Occipital lobe (tissue), 2 donors: ENCODE results near the gene PTPRN2. TPM values are rescaled to one million over a fixed set of nuclear protein-coding genes. Genes with fewer than 3 reads are reported as not detected.
A peak's percentile ranks its signal among the peaks of the same experiment; 100 is the strongest.
"Not testable (repeated sequence)": the region's sequence is repeated elsewhere in the genome, so short reads cannot be mapped to it uniquely, and the experiment has no call there.

Experiments used
- DNase-seq: peaks from one replicate; lab custom pipeline; 2025; lab: John Stamatoyannopoulos, UW
- total RNA-seq: library from RNA; depleted of rRNA; stranded (reverse); fragments of >200 nt; gene quantifications from one replicate; pipeline ENCODE4 v1.2.3, GENCODE V29; 2014

PTPRN2 gene
- total RNA-seq, 1 donor from 2014 or later: 62.2 TPM

DNA sequence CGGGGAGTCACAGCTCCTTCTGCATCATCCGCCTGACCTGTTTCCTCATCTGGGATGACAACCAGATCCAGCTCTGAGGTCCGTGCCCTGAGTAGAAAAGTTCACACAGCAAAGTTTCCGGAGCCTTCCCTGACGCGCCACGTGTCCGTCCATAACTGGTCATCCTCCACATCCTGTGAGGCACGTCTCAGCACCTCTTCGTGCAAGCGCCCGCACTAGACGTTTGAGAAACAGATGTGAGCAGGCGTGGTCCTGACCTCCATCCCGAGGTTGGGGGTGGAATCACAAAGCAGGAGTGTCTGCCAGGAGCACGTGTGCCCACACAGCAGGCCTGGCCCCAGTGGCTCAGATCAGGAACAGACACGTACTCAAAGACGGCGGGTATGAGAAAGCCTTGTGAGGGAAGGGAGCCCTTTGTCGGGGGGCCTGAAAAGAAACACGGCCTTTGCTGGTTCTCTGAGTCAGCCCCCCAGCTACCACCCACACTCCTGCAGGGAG is 730.0 kb downstream of the PTPRN2 start:
- DNase-seq: no peak

DNA sequence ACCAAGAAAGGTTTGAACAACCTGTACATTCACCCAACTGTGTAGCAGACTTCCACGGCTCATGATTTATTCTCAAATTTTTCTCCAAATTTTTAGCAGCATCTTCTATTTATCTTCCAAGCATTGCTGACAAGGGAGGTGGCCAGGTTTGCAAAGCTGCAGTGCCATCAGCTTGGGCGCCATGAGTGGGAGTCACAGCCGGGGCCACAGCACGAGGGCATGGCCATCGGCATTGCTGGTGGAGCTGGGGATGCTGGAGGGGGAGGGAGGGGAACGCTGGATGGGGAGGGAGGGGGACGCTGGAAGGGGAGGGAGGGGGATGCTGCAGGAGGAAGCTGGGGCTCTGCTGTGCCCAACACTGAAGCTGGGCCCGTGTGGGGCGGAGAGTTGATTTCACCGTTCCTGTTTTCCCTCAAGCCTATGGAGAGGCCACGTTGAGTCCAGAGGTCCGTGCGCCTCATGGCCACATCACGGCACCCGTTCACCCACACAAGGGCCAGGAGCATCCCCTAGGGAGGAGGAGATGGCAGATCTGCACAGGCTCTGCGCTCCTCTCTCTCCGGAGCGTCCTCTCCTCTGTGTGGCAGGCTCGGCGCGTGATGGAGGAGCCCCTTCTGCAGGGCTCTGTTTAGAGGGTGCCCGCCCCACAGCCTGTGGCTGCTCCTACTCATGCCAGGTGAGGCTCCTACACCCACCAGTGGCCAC is 730.6 kb downstream of the PTPRN2 start:
- no peak for DNase-seq

DNA sequence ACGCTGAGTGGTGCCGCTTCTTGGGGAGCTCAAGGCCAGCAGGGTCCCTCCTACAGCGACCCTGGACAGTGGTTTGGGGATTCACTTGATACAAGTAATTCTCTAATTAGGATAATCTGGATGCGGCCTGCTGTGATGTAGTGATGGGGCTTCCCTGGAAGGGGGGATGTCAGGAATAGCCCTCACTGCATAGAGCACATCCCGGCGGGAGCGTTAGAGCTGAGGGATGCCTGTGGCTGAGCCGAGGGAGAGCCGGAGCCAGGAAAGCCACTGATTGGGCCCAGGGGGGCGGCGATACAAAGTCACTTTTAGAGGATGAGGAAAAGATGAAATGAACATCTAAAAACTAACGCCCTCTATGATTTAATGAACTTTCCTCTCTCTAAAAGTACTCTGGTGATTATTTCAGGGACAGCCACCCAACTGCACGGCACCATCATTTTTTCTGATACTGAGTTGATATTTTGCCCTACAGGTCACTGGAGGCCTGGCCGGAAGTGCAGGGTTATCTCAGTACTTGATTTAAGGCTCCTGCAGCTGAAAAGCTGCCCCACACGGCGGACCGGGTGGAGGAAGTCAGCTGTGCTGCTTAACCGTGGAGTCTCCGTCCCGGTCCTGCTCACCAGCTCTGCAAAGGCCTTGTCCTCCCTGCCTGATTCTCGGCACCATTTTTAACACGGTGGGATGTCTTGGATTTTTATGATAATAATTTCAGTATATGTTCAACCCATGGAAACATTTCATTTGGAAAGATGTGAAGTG is 732.0 kb downstream of the PTPRN2 start:
- no peak for DNase-seq

DNA sequence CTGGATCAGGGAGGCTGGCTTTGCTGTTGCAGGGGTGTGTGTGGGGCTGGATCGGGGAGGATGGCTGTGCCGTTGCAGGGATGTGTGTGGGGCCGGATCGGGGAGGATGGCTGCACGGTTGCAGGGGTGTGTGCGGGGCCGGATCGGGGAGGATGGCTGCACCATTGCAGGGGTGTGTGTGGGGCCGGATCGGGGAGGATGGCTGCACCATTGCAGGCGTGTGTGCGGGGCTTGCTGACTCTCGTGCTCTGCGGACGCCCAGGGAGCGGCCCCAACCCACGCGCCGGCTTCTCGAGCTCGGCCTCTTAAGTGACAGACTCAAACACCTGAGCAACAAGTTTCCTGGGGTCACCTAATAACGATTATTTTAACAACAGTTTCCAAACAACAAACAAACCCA is 732.6 kb downstream of the PTPRN2 start:
- DNase-seq: no peak

DNA sequence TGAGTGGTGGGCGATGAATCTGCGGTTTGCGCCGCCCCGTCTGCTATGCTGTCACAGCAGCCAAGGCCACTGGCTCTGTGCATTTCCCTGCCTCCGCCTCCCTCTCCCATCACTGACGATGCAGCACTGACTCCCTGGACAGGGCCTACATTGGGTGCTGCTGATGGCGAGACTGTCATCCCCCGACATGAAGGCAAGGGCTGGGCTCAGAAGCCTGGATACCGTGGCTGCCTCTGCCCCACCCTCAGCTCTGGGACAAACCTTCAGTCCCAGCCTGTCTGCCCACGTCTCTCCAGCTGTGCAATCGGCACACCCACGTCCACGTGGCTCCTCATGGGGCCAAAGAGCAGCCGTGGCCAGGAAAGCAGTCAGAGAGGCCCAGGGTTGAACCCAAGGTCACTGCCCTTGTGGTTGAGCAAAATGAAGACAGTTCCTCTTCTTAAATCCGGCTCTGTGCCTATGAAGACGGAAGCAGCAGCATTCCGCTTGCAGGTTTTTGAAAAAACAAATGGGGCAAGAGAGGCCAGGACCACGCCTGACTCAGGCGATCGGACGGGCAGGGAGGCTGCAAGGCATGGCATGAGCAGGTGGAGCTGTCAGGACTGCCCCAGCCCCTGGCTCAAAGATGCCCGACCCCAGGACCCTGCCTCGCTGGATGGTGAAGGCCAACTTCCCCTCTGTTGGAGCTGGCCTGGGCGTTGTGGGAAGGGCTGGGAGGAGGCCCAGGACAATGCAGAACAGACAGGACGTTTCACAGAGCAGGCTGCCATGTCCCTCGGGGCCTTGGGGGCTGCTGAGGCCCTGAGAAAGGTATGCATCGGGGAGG is 733.3 kb downstream of the PTPRN2 start:
- DNase-seq: no peak

DNA sequence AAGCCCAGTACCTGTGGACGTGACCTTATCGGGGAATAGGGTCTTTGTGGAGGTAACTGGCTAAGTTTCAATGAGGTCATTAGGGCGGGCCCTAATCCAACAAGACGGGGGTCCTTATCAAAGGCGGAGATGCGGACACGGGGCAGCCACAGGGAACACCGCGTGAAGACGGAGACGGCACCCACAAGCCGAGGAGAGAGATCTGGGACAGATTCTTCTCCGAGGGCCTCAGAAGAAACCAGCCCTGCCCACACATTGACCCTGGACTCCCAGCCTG is 733.9 kb downstream of the PTPRN2 start:
- no peak for DNase-seq

DNA sequence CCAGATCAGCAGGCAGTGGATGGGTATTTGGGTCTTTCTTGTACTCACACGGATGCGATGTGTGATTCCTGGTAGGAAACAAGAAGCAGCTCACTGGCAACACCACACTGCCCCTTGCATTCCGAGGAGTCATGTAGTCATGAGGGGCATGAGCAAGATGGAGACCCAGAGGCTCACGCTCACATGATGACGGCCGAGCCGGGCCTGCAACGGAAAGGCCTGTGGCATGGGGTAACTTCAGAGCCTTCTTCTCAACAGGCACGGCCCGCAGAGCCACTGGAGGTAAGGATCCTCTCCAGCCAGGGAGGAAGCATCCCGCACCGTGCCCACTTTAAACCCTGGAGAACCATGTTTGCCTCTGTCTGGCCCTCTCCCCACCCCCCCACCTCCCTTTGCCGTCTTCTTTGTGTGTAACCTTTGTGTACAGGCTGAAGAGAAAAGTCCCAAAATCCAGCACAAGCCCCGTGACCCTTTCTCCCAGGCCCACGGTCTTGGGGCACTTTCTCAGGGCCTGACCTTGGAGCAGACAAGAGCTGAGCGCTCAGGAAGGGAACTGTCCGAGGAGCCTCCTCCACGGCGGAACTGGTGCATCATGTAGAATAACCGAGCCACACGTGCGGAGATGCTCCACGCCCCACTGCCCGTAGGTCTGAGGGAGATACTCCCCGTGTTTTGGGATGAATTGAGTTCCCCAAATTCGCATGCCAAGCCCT is 734.4 kb downstream of the PTPRN2 start:
- DNase-seq: no peak

DNA sequence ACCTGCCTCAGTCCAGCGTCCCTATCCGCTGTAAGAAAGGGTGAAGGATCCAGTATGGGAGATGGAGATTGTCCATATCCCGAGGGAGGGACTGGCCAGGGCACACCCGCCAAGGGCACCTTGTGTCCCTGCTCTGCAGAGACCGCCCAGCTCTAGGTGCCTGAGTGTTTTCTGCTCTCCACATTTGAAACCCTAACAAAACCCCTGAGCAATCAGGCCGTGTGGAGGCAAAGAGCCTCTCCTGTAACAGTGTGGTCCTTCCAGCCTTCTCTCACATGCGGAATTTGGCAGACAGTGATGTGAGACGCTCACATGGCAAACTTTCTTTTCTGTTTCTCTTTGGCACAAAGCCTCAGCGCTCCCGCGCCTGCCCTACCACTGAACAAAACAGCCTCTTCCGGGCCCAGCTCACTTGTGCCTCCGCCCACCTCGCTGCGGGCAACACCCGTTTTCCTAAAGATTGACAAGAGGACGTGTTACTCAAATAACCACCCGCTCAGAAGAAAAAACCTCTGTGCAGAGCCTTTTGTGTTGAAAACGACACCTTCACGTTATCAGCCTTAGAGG is 736.0 kb downstream of the PTPRN2 start:
- peak; percentile 33 for DNase-seq

DNA sequence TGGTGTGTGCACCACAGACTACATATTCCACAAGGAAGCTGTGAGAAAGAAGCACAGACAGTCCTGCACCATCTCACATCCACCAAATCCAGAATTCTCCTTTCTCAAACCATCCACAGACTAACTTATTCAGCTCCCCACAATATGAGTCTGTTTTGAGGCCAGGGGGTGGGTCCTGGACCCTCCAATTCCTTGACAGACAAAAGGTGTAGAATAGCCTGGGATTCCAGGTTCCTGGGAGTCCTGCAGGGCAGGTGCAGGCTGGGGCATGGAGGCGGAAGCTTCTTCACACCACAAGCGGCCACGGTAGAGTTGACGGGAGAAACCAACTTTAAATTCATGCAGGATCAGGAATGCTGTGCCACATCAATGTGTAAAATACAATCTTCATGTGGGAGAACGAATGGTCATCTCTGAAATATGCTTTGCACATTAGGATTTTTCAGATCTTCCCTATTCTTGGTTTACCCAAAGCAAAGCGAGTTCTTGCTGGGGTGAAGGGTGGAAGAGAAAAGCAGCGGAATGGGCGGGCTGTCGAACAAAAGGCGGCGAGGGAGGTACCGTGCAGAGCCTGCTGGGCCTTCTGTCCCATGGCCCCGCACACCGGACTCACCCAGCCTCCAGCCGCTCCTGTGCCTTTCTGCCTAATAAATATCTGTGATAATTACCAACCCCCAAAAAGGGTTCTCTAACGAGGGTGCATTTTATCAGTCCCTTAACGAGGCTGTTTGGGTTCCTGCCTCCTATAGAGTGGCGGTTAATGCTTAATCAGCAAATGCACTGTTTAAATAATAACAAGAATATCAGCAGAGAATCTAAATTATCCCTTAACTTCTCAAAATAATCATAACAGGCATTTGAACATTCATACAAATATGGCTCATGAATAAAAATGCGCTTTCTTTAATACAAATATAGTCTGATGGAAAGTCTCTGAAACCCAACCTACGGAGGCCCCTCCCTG is 736.9 kb downstream of the PTPRN2 start:
- no peak for DNase-seq

DNA sequence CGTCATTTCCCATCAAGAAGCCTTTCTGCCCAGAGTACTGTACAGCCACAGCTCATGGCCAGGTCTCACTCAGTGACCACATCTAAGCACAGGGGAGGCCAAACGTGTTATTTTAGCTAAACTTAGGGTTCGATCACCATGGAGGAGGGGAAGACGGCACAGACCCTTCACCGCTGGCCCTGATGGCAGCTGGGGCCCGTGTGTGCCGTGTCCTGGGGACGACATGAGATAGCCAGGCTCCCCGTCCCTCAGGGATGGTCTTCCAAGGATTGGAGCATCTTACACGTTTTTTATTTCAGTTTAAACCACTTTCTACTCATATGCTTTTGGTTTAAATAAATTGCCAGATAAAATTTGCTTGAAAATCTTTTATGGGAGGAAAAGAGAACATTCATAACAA is 737.9 kb downstream of the PTPRN2 start:
- no peak for DNase-seq

DNA sequence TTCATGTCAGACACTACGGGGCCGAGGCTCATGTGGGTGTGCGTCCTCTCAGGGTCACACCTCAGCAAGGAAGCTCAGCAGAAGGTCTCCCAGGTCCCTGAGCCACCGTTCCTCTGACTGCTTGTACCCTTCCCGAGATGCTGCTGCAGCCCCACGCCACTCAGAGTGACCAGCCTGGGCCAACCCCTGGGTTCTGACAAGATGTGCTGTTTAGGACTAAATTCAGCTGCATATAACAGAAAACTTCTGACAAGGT is 738.4 kb downstream of the PTPRN2 start:
- DNase-seq: no peak

DNA sequence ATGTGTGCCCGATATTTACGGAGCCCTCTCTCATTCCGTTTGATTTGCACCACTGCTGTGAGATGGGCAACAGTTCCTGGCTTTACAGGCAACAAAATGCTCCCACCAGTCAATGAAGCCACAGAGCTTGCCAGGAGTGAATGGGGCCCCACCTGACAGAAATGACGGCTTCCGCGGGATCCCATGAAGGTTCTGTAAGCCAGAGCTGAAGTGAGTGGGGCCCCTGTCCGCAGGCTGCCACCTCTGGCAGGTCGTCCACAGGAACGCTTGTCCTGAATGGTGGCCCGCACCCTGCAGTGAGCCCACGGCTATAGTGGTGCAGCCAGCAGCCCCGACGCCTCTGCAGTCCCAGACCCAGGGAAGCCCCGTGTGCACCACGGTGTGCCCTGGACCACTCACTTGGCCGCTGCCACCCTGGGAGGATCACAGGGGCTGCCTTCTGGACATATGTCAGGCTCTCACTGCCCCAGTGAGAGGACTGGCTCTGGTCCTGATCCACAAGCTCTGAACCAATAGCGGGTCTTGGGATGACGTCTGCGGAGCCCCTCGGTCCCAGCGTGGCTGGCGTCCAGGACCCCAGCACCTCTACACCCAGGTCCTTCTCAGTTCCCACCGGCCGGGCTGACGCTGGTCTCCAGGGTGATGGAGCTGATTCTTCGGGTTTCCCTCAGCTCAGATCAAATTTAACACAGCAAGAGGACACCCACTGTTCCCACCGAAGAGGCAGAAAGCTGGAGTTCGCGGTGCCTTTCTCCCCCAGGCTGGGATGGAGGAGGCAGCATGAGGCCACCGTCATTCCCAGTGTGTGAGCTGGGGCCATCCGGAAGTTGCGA is 738.9 kb downstream of the PTPRN2 start:
- no peak for DNase-seq

DNA sequence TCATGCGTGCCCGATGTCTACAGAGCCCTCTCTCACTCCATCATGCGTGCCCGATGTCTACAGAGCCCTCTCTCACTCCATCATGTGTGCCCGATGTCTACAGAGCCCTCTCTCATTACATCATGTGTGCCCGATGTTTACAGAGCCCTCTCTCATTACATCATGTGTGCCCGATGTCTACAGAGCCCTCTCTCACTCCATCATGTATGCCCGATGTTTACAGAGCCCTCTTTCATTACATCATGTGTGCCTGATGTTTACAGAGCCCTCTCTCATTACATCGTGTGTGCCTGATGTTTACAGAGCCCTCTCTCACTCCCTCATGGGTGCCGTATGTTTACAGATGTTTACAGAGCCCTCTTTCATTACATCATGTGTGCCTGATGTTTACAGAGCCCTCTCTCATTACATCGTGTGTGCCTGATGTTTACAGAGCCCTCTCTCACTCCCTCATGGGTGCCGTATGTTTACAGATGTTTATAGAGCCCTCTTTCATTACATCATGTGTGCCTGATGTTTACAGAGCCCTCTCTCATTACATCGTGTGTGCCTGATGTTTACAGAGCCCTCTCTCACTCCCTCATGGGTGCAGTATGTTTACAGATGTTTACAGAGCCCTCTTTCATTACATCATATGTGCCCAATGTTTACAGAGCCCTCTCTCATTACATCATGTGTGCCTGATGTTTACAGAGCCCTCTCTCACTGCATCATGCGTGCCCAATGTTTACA is 739.7 kb downstream of the PTPRN2 start:
- DNase-seq: not testable (repeated sequence)

DNA sequence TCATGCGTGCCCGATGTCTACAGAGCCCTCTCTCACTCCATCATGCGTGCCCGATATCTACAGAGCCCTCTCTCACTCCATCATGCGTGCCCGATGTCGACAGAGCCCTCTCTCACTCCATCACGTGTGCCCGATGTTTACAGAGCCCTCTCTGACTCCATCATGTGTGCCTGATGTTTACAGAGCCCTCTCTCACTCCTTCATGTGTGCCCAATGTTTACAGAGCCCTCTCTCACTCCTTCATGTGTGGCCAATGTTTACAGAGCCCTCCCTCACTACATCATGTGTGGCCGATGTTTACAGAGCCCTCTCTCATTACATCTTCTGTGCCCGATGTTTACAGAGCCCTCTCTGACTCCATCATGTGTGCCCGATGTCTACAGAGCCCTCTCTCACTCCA is 740.9 kb downstream of the PTPRN2 start:
- DNase-seq: not testable (repeated sequence)

DNA sequence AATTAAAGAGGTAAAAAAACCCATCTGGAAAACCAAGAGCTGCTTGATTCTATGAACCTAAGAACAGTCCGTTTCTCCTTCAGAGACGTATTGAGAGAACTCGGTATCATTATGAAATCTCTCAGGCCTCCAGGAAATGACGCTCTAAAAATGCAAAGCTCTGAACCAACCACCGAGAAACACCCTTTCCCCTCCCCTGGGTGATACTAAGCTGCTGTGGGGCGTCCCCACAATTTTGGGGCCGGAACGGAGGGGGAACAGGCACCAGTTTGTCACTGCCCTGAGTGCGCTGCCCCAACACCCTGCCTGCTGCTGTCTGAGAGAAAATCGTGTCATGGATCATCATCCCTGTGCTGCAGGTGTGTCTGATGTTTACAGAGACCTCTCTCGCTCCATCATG is 741.4 kb downstream of the PTPRN2 start:
- no peak for DNase-seq

DNA sequence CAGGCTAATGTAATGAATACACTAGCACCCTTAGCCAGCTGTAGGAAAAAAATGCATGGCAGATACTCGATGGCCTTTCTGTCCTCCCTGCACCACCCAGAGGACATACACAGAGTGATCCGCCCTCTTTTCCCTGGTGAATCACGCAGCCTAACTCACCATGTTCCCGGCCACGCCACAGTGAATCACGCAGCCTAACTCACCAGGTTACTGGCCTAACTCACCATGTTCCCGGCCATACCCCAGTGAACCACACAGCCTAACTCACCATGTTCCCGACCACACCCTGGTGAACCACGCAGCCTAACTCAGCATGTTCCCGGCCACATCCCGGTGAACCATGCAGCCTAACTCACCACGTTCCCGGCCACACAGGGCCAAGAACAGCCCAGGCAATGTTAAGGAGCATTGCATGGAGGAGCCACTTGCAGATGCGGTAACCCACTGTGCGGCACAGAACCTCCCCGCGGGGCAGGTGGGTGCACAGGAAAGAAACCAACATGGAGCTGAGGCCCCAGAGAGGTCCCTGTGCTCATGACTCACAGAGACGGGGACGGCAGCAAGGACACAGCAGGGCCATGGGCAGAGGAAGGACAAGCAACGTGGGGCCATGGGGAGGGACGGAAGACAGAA is 742.3 kb downstream of the PTPRN2 start:
- no peak for DNase-seq

DNA sequence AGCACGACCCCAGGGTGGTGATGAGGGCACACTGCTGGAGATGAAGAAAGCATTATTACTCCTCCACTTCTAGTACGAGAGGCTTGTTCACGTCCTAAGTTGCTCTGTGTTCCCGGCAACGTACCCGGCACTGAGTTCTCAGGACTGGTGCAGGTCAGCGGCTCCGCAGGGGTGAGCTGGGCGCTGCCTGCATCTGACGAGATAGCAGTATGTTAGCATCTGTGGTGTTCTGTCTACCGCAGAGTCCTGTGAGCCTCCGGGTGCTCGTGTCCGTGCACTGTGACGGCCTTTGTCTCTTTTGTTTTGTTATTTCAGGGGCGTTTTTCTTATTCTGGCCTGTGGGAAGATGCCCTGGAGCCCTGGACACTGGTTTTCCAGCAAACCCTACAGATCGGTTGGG is 743.0 kb downstream of the PTPRN2 start:
- DNase-seq: no peak

DNA sequence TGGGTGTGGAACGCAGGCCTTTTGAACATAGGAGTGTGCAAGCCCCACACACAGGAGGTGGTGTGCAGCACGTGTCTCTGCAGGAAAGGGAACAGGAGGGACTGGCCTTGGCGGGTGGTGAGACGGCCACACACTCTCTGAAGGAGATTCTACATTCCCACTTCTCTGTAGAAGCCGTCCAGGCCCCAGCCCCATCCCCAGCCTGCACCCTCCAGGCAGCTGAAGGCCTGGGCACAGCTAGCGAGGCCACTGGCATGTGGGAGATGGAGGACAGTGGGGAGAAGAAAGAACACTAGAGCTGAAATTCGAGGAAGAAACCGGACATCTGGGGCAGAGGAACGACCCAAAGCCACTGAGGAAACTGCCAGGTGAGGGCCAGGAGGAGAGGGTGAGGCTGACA is 743.5 kb downstream of the PTPRN2 start:
- no peak for DNase-seq
